KMS-11 (cell line): ENCODE measurements around the gene INPP5D.

Source experiments
- H2AFZ ChIP-seq: fragments of 200-600 bp; sonication (generic); 2 replicates; pipeline ENCODE4 v1.6.1; 2016; ENCODE audit warnings: antibody characterized with exemption, mixed run types, low read depth
- H3K27ac ChIP-seq: fragments of 200-600 bp; sonication (generic); 2 replicates; pipeline ENCODE4 v1.6.1; 2016; ENCODE audit warnings: mild to moderate bottlenecking, mixed run types
- H3K27me3 ChIP-seq: fragments of 200-600 bp; sonication (generic); 2 replicates; pipeline ENCODE4 v1.6.1; 2017; ENCODE audit warnings: mild to moderate bottlenecking, low read depth, mixed run types, moderate library complexity; ENCODE audit not compliant: insufficient read depth
- H3K36me3 ChIP-seq: fragments of 200-600 bp; sonication (generic); 2 replicates; pipeline ENCODE4 v1.6.1; 2017; ENCODE audit warnings: mild to moderate bottlenecking, mixed run types; ENCODE audit not compliant: insufficient read depth
- H3K4me1 ChIP-seq: fragments of 200-600 bp; sonication (generic); 2 replicates; pipeline ENCODE4 v1.6.1; 2016; ENCODE audit warnings: mild to moderate bottlenecking, low read depth, mixed run types; ENCODE audit not compliant: poor library complexity, severe bottlenecking
- H3K4me2 ChIP-seq: fragments of 200-600 bp; sonication (generic); 2 replicates; pipeline ENCODE4 v1.7.0; 2016; ENCODE audit warnings: mild to moderate bottlenecking, mixed run types
- H3K4me3 ChIP-seq: fragments of 200-600 bp; sonication (generic); IDR thresholded peaks from 2 replicates; pipeline ENCODE4 v1.6.1; 2017; ENCODE audit warnings: low read depth, low read length, mixed read lengths; ENCODE audit not compliant: insufficient read depth
- H3K79me2 ChIP-seq: fragments of 200-600 bp; sonication (generic); 2 replicates; pipeline ENCODE4 v1.6.1; 2016; ENCODE audit warnings: low read depth, mixed run types; ENCODE audit not compliant: insufficient read depth
- H3K9ac ChIP-seq: fragments of 200-600 bp; sonication (generic); 2 replicates; pipeline ENCODE4 v1.6.1; 2016; ENCODE audit warnings: mild to moderate bottlenecking, mixed run types
- H4K20me1 ChIP-seq: fragments of 200-600 bp; sonication (generic); 2 replicates; pipeline ENCODE4 v1.6.1; 2016; ENCODE audit warnings: mild to moderate bottlenecking, mixed run types; ENCODE audit not compliant: insufficient read depth
- TF ChIP-seq, protein P1 (sequence below): fragments of 200-600 bp; sonication (generic); conservative IDR thresholded peaks from 2 replicates; pipeline ENCODE4 v1.6.1; 2017; ENCODE audit warnings: low read depth, mild to moderate bottlenecking, antibody characterized with exemption, low read length, moderate library complexity, mixed read lengths

INPP5D gene

GRCh38 chr2:233101816-233102215 lies 41.7 kb downstream of the INPP5D start:
- no peaks in the 10 kb centered on the region for H4K20me1 ChIP-seq

GRCh38 chr2:233105156-233105895 lies 45.2 kb downstream of the INPP5D start:
- Histone ChIP-seq H3K9ac (no peak overlapping the region), H3K79me2 (no peaks in the 10 kb centered on the region), H2AFZ (no peak overlapping the region), H3K4me3 (no peak overlapping the region), H3K27me3 (no peaks in the 10 kb centered on the region), H3K4me1 (peaks cover 10% of the 10 kb centered on the region), H3K27ac (no peak overlapping the region), H3K36me3 (no peaks in the 10 kb centered on the region), H3K4me2 (no peak overlapping the region), H4K20me1 (no peaks in the 10 kb centered on the region)
- TF ChIP-seq, protein P1, sequence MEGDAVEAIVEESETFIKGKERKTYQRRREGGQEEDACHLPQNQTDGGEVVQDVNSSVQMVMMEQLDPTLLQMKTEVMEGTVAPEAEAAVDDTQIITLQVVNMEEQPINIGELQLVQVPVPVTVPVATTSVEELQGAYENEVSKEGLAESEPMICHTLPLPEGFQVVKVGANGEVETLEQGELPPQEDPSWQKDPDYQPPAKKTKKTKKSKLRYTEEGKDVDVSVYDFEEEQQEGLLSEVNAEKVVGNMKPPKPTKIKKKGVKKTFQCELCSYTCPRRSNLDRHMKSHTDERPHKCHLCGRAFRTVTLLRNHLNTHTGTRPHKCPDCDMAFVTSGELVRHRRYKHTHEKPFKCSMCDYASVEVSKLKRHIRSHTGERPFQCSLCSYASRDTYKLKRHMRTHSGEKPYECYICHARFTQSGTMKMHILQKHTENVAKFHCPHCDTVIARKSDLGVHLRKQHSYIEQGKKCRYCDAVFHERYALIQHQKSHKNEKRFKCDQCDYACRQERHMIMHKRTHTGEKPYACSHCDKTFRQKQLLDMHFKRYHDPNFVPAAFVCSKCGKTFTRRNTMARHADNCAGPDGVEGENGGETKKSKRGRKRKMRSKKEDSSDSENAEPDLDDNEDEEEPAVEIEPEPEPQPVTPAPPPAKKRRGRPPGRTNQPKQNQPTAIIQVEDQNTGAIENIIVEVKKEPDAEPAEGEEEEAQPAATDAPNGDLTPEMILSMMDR: no peak

More at GRCh38 chr2:233101816-233102215, 41.7 kb downstream of the INPP5D start:
- no peak overlapping the region for H2AFZ ChIP-seq
- H3K36me3 ChIP-seq: no peaks in the 10 kb centered on the region
- no peaks in the 10 kb centered on the region for H3K79me2 ChIP-seq
- peaks cover 21% of the 10 kb centered on the region for H3K4me1 ChIP-seq
- no peak overlapping the region for H3K4me3 ChIP-seq
- TF ChIP-seq, protein P1: no peak
- H3K27ac ChIP-seq: no peak overlapping the region
- no peaks in the 10 kb centered on the region for H3K27me3 ChIP-seq
- H3K9ac ChIP-seq: no peak overlapping the region
- H3K4me2 ChIP-seq: no peak overlapping the region

DNA sequence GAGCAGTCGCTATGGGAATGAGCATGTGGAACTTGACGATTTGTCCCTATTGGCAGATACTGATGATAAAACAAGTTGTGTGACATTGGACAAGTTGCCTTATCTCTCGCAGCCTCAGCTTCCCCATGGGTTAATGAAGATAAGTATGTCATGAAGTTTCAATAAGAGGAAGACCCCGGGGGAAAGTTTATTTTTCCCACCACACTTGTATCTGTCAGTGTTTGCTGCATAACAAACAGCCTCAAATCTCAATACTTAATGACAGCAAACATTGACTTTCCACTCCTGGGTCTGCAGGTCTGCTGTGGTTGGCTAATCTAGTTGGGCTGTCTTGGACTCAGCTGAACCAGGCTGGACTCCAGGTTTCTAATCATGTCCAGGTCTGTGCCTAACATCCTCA lies 45.8 kb downstream of the INPP5D start:
- no peak overlapping the region for H3K4me2 ChIP-seq
- TF ChIP-seq, protein P1: no peak
- peaks cover 4% of the 10 kb centered on the region for H3K4me1 ChIP-seq
- no peak overlapping the region for H2AFZ ChIP-seq
- no peak overlapping the region for H3K27ac ChIP-seq
- H4K20me1 ChIP-seq: no peaks in the 10 kb centered on the region
- H3K36me3 ChIP-seq: no peaks in the 10 kb centered on the region
- H3K4me3 ChIP-seq: no peak overlapping the region
- H3K79me2 ChIP-seq: no peaks in the 10 kb centered on the region
- H3K9ac ChIP-seq: no peak overlapping the region
- H3K27me3 ChIP-seq: no peaks in the 10 kb centered on the region

DNA sequence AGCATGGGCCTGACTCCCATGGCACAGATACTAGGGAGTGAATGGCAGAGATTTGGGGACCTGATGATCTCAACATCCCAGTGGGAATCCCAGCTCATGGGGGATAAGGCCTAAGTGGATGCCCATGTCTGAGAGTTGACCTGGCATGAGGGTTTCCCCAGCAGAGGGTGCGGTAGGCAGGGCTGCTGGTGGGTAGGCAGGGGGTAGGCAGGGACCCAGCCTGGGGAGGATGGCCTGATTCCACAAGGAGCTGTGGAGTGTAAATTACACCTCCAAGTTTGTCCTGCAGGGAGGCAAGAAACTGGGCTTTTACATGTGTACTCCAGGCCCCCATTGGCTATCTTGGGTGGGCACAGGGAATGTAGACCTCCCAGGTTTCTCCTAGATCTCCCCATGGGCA lies 46.9 kb downstream of the INPP5D start:
- Histone ChIP-seq H3K79me2 (no peaks in the 10 kb centered on the region), H3K9ac (no peak overlapping the region), H3K27ac (no peak overlapping the region), H4K20me1 (no peaks in the 10 kb centered on the region), H3K4me3 (no peak overlapping the region), H3K36me3 (no peaks in the 10 kb centered on the region), H2AFZ (no peak overlapping the region), H3K4me1 (no peaks in the 10 kb centered on the region), H3K27me3 (no peaks in the 10 kb centered on the region), H3K4me2 (no peak overlapping the region)
- TF ChIP-seq, protein P1: no peak
